GM19351 (cell line): Measurements from ENCODE around the gene RUSC1.
A peak's percentile ranks its signal among the peaks of the same experiment; 100 is the strongest.

Experiments used
- ATAC-seq: cut with Tn5 transposase; IDR thresholded peaks from one replicate; pipeline ENCODE4 v1.9.1; 2021; ENCODE audit warnings: mild to moderate bottlenecking, moderate library complexity; ENCODE audit not compliant: unreplicated experiment

Gene RUSC1

DNA sequence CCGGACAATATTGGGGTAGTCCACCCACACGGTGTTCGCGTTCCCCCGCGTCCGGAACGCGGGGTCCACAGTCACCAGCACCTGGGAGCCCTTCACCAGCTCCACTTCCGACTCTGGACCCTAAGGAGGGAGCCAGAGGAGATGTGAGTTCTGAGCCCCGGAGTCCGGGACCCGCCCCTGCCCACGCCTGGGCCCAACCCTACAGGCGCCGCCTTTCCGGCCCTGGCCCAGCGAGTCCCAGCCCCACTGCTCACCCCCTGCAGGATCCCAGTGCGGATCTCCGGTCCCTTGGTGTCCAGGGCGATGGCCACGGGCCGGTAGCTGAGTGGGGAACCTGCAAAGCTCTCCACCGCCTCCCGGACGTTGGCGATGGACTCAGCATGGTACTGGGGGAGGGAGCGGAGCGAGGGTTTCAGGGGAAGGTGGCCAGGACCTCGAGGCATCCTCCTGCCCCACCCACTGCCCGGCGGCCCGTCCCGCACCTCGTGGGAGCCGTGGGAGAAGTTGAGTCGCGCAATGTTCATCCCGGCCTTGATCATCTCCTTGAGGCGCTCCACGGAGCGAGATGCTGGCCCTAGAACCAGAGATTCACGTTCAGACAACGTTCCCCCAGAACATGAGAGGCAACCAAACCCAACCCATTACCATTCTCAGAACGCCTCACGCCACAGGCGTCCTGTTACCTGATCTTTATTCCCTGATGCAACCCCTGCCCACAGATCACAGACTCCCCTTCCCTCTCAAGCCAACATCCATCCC, 25.3 kb upstream of the RUSC1 start:
- no peak for ATAC-seq

GRCh38 chr1:155295942-155296267, 24.8 kb upstream of the RUSC1 start:
- no peak for ATAC-seq

DNA sequence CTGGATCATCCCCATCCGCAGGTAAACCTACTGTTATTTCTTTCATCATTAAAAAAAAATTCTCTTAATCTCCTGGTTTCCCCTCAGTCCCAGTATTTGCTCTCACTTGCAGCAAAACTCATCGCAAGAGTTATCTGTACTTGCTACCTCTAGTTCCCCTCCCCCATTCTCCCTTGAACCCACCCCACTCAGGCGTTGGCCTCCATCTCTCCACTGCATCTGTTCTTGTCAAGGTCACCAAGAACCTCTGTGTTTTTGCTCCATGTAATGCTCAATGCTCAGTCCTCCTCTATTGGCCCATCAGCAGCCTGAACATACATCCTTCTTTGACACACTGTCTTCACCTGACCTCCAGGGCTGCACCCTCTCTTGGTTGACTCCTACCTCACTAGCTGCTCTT, 24.0 kb upstream of the RUSC1 start:
- no peak for ATAC-seq

DNA sequence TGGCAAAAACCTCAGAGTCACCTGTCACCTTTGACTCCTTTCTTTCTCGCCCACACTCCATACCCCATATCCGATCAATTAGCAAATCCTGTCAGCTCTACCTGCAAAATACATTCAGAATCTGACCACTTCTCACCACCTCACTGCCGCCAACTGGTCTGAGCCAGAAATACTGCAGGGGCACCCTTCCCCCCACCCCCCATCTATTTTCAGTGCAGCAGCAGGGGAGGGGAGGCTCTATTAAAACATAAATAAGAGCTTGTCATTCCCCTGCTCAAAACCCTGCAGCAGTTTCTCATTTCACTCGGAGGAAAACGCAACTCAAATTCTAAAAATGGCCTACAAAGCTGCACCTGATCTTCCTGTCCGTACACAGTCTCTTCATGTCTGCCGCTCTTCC, 23.3 kb upstream of the RUSC1 start:
- no peak for ATAC-seq

DNA sequence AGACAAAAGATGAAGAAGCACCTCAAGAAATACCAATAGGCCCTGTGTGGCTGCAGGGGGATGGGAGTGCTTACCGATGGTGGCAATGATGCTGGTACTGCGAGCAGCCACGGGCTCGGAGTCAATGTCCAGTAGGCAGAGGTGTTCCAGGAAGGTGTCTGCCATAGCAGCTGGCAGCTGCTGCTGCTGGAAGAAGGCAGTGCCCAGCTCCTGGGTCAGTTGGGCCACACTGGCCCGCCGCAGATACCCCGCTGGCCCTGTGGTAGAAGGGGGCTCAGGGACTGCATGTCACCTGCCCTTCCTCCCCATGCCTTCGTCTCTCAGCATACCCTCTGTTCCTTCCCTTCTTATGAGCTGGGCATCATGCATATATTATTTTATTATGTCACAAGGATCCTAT, 20.7 kb upstream of the RUSC1 start:
- no peak for ATAC-seq

GRCh38 chr1:155300553-155301329, 20.0 kb upstream of the RUSC1 start:
- no peak for ATAC-seq

DNA sequence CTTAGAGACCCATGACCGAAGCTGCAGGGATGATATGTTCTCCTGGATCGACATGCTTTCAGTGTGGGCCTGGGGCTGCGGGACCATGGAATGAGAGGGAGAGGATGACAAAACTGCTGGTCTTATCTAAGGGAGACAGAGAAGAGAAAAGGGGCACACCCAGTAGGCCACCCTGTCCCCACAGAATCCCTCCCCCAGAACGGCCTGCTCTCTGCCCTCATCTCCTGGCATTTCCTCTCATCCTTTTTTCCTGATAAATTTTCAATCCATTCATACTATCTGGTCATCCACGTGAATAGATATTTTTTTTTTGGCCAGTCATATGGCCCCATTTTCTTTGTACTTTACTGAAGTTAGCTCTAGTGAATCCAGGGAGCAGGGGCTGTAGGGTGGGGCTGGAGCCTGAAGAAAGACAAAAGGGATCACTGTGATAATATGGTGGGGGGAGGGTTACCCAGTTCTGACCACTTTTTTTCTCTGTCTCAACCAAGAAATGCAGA, 19.3 kb upstream of the RUSC1 start, which contains the start of gene PKLR:
TSS of gene PKLR (minus strand) at position 97 of the 500 bp plus-strand sequence. CDS start at position 54, 43 bp downstream.
- no peak for ATAC-seq

DNA sequence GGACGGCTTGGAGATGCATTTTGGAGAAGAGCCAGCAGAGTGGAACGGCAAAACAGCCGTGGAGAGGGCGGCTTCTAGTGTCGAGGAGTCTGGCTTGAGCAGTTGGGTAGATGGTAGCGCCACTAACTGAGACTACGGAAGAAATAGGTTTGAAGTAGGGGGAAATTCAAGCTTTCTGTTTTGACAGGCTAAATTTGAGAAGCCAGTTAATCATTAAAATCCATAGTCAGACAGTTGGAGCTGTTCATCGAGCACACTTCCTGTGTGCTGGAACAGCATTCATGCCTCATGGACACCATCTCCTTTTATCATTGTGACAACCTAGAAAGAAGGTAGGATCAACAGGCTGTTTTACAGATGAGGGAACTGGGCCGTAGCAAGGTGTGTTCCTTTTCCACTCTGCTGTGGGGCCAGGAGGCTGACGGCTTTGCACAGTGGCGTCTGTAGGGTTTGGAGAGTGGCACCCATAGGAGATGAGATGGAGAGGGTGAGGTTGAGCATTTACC, 16.1 kb upstream of the RUSC1 start:
- ATAC-seq, result no peak

GRCh38 chr1:155305881-155306391, 14.8 kb upstream of the RUSC1 start:
- ATAC-seq, result no peak

DNA sequence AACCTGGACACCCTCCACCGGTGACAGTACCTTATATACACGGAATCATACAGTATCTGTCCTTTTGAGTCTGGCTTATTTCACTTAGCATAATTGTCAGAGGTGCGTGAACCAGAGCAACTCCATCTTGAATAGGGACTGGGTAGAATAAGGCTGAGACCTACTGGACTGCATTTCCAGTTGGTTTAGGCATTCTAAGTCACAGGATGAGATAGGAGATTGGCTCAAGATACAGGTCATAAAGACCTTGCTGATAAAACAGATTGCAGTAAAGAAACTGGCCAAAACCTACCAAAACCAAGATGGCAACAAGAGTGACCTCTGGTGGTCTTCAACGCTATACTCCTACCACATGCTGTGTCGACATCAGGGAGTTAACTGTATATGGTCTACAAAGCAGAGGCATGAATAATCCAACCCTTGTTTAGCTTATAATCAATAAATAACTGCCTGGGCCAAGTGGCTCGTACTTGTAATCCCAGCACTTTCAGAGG, 13.4 kb upstream of the RUSC1 start:
- no peak for ATAC-seq

DNA sequence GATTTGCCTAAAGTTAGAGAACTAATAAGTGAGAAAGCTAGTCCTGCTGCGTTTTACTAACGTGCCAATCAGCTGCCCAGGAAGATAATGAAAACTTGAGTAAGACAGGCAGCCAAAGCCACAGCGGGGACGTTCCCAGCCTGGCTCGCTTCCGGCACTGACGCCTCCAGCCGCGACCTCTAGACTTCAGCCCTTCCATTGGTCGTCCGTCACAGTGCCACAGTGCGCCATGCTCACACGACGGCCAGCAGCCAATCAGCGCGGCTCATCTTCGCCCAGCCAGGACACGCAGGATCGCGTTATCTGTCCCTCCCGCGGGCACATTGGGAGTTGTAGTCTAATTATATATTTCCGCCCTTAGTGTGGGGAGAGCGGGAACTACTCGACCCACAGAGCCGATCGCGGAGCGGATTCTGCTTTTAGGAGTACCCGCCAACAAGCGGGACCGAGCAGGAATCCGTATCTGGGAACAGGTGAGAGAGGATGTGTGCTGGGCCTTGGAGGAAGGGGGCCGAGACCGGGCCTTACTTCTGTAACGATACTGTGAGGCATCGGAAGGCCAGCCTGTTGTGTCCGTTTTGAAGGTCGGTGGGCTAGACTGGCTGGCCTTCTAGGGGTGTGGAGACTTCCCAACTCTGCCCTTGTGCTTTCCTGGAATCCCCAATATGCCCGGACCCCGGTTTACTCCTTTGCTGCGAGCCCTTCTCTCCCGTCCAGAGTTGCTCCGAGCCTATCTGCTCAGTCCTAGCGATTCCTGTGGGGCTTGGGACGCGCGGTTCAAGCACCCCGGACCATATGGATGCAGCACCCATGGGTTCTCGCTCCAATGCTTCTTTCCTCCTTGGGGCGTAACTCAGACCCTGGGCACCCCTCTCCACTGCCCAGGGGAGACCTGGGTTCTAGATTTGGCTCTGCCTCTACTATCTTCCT, 11.9 kb upstream of the RUSC1 start, which contains the start of gene FDPS:
TSS of gene FDPS (plus strand) at position 374 of the 930 bp plus-strand sequence. CDS start 924 bp downstream, outside the sequence.
- peak; percentile 97 for ATAC-seq

- ATAC-seq, result no peak
Observed at GRCh38 chr1:155309423-155310021, 11.2 kb upstream of the RUSC1 start.

GRCh38 chr1:155313261-155313660, 7.4 kb upstream of the RUSC1 start:
- ATAC-seq, result no peak

GRCh38 chr1:155316922-155317321, 3.8 kb upstream of the RUSC1 start:
- no peak for ATAC-seq

GRCh38 chr1:155318082-155318481, 2.6 kb upstream of the RUSC1 start:
- no peak for ATAC-seq

GRCh38 chr1:155319536-155319935, 1.2 kb upstream of the RUSC1 start:
- ATAC-seq, result no peak

- ATAC-seq, result no peak
Observed at GRCh38 chr1:155320252-155320651, 442 bp upstream of the RUSC1 start.

- no peak for ATAC-seq
Observed at GRCh38 chr1:155321639-155322503, 1.2 kb downstream of the RUSC1 start.

DNA sequence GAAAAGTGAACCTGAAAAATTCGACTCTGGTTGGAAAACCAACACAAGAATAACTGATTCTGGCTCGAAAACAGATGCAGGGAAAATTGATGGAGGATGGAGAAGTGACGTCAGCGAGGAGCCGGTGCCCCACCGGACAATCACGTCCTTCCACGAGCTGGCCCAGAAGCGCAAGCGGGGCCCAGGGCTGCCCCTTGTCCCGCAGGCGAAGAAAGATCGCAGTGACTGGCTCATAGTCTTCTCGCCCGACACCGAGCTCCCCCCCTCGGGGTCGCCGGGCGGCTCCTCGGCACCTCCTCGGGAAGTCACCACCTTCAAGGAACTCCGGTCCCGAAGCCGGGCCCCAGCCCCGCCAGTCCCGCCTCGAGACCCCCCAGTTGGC, 1.9 kb downstream of the RUSC1 start:
- no peak for ATAC-seq
